ENCODE measurements around the gene HOOK2.

The HOOK2 gene

DNA sequence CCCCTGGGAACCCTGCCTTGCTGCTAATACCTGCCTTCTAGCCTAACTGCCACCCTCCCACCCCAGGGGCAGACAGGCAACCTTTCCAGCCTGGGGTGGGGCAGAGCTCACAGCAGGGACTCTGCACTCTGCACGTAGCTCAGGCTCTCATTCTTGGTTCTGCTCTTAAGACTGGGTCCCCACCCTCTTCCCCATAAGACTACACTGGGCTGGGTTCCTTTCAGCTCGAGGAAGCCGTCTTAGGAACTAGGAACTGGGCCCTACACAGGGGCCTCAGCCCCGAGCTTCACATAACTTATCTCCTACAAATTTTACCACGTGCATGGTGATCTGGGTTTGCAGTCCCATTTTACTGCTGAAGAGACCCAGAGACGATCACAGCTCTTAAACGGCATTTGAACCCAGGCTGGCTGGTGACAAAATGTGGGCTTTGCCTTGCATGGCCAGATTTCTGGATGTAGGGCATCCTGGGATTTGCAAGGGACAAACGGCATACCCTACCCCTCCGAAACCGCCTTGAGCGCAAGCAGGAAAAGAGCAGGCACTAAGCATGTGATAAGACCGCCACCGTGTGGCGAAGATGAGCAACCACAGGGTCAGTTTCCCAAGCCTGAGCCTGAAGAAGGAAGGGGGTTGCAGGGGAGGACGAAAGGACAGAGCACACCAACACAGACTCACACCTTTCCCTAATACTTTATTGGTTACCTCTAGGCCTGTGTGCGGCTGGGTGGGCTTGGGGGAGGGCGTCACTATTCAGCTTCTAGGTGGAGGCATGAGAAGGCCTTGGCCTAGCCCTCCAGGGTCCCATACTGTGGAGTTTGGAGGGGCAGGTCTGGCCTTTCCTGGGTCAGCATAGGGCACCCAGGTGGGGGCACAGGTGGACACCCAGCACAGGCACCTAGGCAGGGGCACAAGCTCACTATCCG, 21.1 kb upstream of the HOOK2 start (continued):
- TF ChIP-seq, protein P1, sequence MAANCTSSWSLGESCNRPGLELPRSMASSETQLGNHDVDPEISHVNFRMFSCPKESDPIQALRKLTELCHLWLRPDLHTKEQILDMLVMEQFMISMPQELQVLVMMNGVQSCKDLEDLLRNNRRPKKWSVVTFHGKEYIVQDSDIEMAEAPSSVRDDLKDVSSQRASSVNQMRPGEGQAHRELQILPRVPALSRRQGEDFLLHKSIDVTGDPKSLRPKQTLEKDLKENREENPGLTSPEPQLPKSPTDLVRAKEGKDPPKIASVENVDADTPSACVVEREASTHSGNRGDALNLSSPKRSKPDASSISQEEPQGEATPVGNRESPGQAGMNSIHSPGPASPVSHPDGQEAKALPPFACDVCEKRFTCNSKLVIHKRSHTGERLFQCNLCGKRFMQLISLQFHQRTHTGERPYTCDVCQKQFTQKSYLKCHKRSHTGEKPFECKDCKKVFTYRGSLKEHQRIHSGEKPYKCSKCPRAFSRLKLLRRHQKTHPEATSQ (tag by site-specific recombination; IDR thresholded peaks at IDR 0.05) = 0 out of 2 replicates have a peak, but pooled peaks have one; percentile 47
- TF ChIP-seq ZNF221 (tag by site-specific recombination; IDR thresholded peaks at IDR 0.05; ENCODE audit: borderline replicate concordance) (no peak), ZNF596 (tag by site-specific recombination; IDR thresholded peaks at IDR 0.05) (no peak), ZNF501 (tag by site-specific recombination; IDR thresholded peaks at IDR 0.05) (no peak), ZNF629 (tag by site-specific recombination; IDR thresholded peaks at IDR 0.05) (0 out of 2 replicates have a peak, but pooled peaks have one; percentile 29), IKZF3 (tag by site-specific recombination; IDR thresholded peaks at IDR 0.05) (peak; percentile 43; the same call in 1 of the 2 replicates), ZNF157 (tag by site-specific recombination; IDR thresholded peaks at IDR 0.05) (no peak), ZNF114 (tag by site-specific recombination; IDR thresholded peaks at IDR 0.05) (no peak), ZNF600 (tag by site-specific recombination; IDR thresholded peaks at IDR 0.05) (peak; percentile 86), ZNF626 (tag by site-specific recombination; IDR thresholded peaks at IDR 0.05) (no peak), ZNF830 (tag by site-specific recombination; IDR thresholded peaks at IDR 0.05; ENCODE audit: low read depth) (no peak), ZNF747 (tag by site-specific recombination; IDR thresholded peaks at IDR 0.05) (no peak), REPIN1 (tag by site-specific recombination; IDR thresholded peaks at IDR 0.05; ENCODE audit: low read depth) (no peak), ZBTB8A (tag by site-specific recombination; IDR thresholded peaks at IDR 0.05) (0 out of 2 replicates have a peak, but pooled peaks have one; percentile 18), ZIC2 (tag by site-specific recombination; IDR thresholded peaks at IDR 0.05) (no peak), ZBTB1 (tag by site-specific recombination; IDR thresholded peaks at IDR 0.05) (no peak), ZNF785 (tag by site-specific recombination; IDR thresholded peaks at IDR 0.05) (no peak), ZNF354C (tag by site-specific recombination; IDR thresholded peaks at IDR 0.05; ENCODE audit: borderline replicate concordance, low read depth) (no peak), ZNF76 (tag by site-specific recombination; IDR thresholded peaks at IDR 0.05; ENCODE audit: borderline replicate concordance, low read depth) (peak; percentile 59; the same call in 1 of the 2 replicates), ZNF558 (tag by site-specific recombination; IDR thresholded peaks at IDR 0.05) (peak; percentile 25; the same call in 1 of the 2 replicates), SP7 (tag by site-specific recombination; IDR thresholded peaks at IDR 0.05) (peak; percentile 46; the same call in 1 of the 2 replicates), ZFP69B (tag by site-specific recombination; IDR thresholded peaks at IDR 0.05) (0 out of 2 replicates have a peak, but pooled peaks have one; percentile 28)
- TF ChIP-seq, protein P2, sequence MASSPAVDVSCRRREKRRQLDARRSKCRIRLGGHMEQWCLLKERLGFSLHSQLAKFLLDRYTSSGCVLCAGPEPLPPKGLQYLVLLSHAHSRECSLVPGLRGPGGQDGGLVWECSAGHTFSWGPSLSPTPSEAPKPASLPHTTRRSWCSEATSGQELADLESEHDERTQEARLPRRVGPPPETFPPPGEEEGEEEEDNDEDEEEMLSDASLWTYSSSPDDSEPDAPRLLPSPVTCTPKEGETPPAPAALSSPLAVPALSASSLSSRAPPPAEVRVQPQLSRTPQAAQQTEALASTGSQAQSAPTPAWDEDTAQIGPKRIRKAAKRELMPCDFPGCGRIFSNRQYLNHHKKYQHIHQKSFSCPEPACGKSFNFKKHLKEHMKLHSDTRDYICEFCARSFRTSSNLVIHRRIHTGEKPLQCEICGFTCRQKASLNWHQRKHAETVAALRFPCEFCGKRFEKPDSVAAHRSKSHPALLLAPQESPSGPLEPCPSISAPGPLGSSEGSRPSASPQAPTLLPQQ (tag by site-specific recombination; IDR thresholded peaks at IDR 0.05) = 0 out of 2 replicates have a peak, but pooled peaks have one; percentile 35
- TF ChIP-seq, protein P3, sequence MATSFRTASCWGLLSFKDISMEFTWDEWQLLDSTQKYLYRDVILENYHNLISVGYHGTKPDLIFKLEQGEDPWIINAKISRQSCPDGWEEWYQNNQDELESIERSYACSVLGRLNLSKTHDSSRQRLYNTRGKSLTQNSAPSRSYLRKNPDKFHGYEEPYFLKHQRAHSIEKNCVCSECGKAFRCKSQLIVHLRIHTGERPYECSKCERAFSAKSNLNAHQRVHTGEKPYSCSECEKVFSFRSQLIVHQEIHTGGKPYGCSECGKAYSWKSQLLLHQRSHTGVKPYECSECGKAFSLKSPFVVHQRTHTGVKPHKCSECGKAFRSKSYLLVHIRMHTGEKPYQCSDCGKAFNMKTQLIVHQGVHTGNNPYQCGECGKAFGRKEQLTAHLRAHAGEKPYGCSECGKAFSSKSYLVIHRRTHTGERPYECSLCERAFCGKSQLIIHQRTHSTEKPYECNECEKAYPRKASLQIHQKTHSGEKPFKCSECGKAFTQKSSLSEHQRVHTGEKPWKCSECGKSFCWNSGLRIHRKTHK (tag by site-specific recombination; IDR thresholded peaks at IDR 0.05) = no peak
- TF ChIP-seq, protein P4, sequence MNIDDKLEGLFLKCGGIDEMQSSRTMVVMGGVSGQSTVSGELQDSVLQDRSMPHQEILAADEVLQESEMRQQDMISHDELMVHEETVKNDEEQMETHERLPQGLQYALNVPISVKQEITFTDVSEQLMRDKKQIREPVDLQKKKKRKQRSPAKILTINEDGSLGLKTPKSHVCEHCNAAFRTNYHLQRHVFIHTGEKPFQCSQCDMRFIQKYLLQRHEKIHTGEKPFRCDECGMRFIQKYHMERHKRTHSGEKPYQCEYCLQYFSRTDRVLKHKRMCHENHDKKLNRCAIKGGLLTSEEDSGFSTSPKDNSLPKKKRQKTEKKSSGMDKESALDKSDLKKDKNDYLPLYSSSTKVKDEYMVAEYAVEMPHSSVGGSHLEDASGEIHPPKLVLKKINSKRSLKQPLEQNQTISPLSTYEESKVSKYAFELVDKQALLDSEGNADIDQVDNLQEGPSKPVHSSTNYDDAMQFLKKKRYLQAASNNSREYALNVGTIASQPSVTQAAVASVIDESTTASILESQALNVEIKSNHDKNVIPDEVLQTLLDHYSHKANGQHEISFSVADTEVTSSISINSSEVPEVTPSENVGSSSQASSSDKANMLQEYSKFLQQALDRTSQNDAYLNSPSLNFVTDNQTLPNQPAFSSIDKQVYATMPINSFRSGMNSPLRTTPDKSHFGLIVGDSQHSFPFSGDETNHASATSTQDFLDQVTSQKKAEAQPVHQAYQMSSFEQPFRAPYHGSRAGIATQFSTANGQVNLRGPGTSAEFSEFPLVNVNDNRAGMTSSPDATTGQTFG (tag by site-specific recombination; IDR thresholded peaks at IDR 0.05; ENCODE audit: borderline replicate concordance) = no peak
- TF ChIP-seq, protein P5, sequence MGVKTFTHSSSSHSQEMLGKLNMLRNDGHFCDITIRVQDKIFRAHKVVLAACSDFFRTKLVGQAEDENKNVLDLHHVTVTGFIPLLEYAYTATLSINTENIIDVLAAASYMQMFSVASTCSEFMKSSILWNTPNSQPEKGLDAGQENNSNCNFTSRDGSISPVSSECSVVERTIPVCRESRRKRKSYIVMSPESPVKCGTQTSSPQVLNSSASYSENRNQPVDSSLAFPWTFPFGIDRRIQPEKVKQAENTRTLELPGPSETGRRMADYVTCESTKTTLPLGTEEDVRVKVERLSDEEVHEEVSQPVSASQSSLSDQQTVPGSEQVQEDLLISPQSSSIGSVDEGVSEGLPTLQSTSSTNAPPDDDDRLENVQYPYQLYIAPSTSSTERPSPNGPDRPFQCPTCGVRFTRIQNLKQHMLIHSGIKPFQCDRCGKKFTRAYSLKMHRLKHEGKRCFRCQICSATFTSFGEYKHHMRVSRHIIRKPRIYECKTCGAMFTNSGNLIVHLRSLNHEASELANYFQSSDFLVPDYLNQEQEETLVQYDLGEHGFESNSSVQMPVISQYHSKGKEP (tag by site-specific recombination; IDR thresholded peaks at IDR 0.05) = no peak
- TF ChIP-seq, protein P6, sequence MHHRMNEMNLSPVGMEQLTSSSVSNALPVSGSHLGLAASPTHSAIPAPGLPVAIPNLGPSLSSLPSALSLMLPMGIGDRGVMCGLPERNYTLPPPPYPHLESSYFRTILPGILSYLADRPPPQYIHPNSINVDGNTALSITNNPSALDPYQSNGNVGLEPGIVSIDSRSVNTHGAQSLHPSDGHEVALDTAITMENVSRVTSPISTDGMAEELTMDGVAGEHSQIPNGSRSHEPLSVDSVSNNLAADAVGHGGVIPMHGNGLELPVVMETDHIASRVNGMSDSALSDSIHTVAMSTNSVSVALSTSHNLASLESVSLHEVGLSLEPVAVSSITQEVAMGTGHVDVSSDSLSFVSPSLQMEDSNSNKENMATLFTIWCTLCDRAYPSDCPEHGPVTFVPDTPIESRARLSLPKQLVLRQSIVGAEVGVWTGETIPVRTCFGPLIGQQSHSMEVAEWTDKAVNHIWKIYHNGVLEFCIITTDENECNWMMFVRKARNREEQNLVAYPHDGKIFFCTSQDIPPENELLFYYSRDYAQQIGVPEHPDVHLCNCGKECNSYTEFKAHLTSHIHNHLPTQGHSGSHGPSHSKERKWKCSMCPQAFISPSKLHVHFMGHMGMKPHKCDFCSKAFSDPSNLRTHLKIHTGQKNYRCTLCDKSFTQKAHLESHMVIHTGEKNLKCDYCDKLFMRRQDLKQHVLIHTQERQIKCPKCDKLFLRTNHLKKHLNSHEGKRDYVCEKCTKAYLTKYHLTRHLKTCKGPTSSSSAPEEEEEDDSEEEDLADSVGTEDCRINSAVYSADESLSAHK (tag by site-specific recombination; IDR thresholded peaks at IDR 0.05) = peak; percentile 80

All from HEK293 (cell line).